NCI-H526 treated with DMSO at 0.1 percent for 48 hours (cell line): ENCODE results near the gene AKT3.

Experiments used
- DNase-seq: peaks from one replicate; lab custom pipeline; 2025; lab: John Stamatoyannopoulos, UW

AKT3 gene

GRCh38 chr1:243487649-243488227 is 362.3 kb downstream of the AKT3 start:
- no peak for DNase-seq

DNA sequence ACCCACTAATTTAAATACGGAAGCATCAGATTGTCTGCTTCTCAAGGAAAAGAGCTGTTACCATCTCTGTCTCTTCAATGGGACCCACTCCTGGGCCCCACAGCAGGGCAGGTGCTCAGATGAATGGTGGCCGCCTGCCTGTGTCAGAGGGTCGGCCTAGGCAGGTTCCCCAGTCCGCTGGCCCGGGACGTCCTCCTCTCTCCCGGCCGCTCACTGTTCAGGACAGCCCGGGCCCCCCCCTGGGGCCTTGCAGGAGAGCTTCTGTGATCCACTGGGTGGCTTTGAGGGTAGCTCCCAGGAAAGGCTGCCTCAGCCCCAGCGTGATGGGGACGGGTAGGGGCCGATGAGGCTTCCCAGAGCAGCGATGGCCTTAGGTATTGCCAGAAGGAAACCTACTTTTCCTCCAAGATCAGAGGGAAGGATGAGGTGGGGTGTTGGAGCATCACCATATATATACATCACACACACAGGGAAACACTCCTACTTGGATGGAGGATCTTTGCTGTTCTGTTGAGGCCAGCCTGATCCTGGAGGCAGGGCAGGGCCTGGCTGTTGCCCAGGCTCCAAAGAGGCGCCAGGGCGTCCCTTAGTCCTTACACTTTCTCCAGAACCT is 362.9 kb downstream of the AKT3 start:
- DNase-seq: no peak

GRCh38 chr1:243483952-243484351 is 366.1 kb downstream of the AKT3 start:
- no peak for DNase-seq

DNA sequence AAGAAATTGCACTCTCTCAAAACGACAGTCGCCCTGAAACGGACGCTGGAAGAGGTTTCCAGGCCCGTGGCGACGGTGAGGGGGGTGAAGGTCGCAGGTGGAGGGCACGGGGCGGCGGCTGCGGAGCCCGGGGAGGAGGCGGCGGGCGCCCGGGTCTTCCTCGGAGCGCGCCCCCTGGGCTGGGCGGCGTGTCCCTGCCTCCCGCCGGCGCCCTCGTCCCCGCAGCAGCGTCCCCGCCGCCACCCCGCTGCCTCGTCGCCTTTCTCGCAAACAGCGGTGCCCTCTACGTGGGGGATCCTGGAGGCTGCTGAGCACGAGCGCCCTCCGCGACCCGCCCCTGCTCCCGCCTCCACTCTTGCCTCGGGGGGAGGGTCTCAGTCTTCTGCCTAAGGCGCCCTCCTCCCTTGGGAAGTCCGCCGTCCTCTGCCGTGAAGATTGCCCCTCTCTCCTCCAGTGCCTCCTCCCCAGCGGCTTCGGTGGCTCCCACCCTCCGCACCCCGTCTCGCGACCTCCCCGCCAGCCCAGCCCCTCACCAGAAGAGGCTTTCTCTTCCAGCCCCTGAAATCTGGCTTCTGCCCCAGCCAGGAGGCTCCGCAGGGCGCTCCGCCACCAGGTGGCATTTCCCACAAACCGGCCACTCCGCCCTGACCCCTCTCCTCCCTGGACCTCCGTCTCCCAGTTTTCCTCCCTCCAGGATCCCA is 366.8 kb downstream of the AKT3 start:
- no peak for DNase-seq

- DNase-seq: peak; percentile 46
These were observed 367.7 kb downstream of the AKT3 start for GRCh38 chr1:243482141-243483022.

DNA sequence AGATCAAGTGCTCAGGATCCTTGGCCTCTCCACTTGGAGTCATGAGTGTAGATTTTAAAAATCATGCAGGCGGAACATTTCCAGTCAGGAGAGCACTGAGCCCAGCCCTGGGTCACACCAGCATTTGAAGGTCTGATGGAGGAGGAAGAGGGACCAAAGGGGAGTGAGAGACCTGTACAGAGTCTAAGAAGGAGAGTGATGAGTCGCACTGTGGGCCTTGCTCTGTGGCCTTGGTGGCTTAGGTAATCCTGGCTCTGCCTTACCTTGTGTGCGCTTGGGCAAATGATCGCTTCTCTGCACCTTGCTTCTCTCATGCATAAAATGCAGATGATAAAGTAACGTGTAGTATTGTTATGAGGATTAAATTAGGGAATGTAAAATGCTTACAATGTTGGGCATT is 368.9 kb downstream of the AKT3 start:
- DNase-seq: no peak

- DNase-seq: no peak
These were observed 372.2 kb downstream of the AKT3 start for GRCh38 chr1:243477731-243478290.

GRCh38 chr1:243475966-243476365 is 374.1 kb downstream of the AKT3 start:
- no peak for DNase-seq

- no peak for DNase-seq
These were observed 375.1 kb downstream of the AKT3 start for GRCh38 chr1:243474906-243475305.

DNA sequence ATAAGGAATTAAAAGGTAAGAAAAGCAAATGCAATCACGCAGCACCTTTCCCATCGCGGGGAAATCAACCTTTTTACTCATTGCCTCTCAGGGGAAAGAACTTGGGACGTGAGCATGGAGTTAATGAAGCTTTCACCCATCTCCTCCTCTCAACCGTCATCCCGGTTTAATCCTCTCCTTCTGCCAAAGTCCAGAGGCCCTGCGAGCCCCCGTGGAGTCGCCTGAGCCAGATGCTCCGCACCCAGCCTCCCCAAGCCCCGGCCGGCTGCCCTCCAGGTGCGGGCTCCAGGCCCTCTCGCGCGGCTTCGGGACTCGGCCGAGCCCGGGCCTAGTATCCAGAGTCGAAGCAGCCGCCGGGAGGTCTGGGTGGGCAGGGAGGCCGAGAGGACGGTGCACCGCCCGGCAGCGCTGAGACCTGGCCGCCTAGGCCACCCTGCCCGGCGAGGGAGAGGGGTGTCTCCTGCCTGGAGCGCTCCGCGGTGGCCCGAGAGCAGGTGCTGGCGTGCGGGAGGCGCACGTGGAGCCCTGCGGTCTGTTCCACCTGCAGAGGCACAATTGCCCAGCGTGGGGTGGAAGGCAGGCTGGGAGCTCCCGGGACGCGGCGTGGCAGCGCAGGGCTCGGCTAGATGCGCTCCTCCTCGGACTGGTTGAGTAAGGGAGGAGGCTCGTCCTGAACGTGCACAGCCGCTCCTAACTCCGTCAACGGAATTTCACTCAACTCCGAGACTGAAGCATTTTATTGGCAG is 375.7 kb downstream of the AKT3 start:
- DNase-seq: no peak

GRCh38 chr1:243473227-243474135 is 376.6 kb downstream of the AKT3 start:
- no peak for DNase-seq

DNA sequence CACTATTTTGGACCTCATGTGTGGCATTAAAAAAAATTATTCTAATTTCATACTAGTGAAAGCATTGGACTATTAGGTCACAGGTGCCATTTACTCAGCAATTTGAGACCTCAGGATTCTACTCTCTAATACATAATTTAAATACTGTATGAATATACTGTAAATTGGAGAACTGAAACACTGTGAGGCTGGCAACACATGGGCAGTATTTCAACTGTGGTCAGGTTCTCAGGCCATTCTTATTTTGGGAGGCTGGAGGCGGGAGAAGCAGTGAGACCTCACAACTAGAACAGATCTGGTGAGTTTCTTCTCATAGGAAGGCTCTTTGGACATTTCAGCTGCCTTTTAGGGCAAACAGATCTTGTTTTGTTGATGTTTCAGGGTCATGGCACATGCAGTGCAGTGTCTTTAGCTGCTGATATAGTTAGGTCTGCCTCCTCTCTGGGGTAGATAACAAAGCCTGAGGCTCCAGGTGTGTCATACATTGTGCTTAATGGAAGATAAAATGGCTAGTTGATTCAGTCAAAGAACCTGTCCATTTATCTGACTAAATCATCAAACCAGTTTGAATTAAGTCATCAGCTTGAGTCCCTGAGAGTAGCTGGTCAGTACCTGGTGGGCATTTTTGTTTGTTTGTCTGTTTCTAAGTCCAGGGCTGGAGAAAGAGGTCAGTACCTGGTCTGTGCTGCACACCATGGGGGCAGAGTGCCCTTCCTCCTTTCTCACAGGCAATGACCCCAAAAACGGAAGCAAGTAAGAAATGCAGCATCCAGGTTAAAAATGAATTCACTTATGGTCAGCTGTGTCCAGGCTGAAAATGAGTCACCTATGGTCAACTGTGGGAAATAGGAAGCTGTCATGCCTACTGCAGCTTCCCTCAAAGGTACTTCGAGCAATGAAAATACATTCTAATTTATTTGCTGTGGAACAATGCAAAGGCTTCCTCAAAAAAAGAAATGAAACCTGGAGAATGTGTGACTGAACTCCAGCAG is 378.0 kb downstream of the AKT3 start:
- DNase-seq: no peak

- DNase-seq: no peak
These were observed 378.9 kb downstream of the AKT3 start for GRCh38 chr1:243471026-243471685.

GRCh38 chr1:243470502-243470901 is 379.5 kb downstream of the AKT3 start:
- peak; percentile 1 for DNase-seq

DNA sequence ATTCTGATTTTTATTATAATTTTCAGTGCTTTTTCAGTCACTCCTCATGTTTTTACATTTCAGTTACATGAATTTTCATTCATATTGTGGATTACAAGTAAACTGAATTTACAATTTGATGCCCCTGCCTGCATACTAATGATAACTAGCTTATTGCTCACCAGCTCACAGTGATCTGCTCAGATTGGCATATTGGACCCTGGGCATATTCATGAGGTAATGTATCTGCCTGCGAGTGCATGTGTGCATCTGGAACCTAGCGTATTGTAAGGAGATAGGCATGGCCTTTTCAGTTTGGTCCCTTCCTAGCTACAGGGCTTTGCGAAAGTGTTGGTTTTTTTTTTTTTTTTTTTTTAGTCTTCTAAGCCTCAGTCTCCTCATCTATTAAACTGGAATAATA is 380.5 kb downstream of the AKT3 start:
- no peak for DNase-seq

DNA sequence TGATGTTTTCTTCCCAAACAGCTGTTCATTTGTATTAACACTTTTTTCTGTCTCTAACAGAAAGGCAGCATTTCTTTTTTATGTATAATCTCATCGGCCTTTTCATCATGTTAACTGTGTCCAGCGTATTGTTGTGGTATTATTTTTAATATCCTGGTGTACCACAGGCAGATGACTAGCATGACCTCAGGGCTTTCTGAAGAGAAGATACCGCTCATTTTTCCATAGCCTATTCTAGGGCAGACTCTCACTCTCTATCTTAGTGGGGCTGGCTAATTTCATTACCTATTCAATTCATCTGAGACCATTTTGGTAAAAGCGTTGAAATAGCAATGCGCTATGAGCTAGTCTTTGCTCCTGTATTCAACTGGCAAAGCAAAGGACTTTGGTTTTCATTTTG is 384.3 kb downstream of the AKT3 start:
- no peak for DNase-seq

GRCh38 chr1:243465081-243465480 is 385.0 kb downstream of the AKT3 start:
- no peak for DNase-seq

- DNase-seq: no peak
These were observed 386.9 kb downstream of the AKT3 start for GRCh38 chr1:243462929-243463697.
